NOMO-1 (cell line): Measurements from ENCODE around the gene TMEM192.
"Not testable (repeated sequence)": the region's sequence is repeated elsewhere in the genome, so short reads cannot be mapped to it uniquely, and the experiment has no call there.

Source experiments
- DNase-seq, 2 experiments: peaks; one replicate each; lab custom pipeline; 2025; ENCODE audit not compliant: unreplicated experiment in 2 of 2; lab: John Stamatoyannopoulos, UW

TMEM192 gene

DNA sequence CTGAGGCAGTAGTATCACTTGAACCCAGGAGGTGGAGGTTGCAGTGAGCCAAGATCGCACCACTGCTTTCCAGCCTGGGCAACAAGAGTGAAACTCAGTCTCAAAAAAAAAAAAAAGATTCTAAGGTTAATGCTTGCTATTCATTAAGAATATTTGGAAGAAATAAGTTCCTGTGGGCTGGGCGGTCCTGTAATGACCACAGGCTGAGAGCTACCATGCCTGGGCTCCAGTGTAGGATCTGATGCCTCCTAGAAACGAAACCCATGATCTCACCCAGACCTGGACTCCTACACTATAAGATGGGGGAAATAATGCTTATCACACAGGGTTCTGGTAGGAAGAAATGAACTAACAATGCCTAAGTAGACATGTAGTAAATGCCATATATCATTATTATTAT lies 17.8 kb downstream of the TMEM192 start:
- no peak for DNase-seq

DNA sequence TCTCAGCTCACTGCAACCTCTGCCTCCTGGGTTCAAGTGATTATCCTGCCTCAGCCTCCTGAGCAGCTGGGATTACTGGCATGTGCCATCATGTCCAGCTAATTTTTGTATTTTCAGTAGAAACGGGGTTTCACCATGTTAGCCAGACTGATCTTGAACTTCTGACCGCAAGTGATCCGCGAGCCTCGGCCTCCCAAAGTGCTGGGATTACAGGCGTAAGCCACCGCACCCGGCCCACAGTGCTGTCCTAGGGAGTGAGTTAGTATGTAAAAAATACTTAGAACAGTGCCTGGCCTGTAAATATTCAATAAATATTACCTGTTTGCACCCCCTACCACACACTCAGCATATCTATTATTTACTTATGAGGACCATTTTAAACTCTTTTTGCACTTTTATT lies 20.5 kb downstream of the TMEM192 start:
- not testable (repeated sequence) for DNase-seq

DNA sequence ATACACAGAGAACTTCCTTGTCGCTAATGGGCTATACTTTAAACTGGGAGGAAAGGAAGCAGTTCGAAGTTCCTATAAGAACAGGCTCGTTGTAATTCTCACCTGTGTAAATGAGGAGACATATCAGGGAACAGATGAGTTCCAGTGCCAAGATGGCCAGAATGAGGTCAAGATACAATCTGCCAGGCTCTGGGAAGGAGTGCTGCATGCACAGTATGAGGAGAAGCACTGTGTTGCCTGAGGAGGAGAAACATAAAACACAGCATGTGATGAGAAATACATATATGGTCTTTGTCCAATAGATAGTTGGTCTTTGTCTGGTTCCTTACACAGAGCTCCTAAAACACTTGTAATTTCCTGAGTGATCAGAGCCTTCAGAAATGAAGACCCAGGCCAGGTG lies 24.3 kb downstream of the TMEM192 start:
- DNase-seq, result no peak

DNA sequence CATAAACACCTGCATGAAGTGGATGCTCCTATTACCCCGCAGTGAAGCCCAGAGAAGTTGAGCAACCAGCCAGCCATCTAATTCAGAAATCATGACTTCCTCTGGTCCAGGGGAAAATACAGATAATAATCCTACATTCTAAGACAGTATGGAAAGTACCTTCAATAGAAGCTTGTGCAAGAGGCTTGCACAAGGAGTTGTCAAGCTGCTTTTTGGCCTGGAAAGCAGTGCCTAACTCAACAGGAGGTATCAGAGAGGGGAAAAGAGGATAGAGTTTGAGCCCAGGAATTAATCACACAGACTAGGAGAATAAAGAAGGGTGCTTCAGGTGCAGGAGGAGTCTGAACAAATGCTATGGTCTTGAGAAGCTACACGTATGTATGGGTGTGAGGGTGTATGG lies 26.7 kb downstream of the TMEM192 start:
- DNase-seq, result no peak

DNA sequence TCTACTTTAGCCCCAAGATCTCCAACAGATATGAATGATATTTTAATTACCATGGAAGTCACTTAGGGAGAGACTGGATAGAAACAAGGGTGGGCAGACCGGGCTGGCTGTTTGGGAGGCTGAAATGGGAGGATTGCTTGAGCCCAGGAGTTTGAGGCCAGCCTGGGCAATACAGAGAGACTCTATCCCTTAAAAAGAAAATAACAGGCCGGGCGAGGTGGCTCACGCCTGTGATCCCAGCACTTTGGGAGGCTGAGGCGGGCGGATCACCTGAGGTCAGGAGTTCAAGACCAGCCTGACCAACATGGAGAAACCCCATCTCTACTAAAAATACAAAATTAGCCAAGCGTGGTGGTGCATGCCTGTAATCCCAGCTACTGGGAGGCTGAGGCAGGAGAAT lies 27.9 kb downstream of the TMEM192 start:
- not testable (repeated sequence) for DNase-seq

DNA sequence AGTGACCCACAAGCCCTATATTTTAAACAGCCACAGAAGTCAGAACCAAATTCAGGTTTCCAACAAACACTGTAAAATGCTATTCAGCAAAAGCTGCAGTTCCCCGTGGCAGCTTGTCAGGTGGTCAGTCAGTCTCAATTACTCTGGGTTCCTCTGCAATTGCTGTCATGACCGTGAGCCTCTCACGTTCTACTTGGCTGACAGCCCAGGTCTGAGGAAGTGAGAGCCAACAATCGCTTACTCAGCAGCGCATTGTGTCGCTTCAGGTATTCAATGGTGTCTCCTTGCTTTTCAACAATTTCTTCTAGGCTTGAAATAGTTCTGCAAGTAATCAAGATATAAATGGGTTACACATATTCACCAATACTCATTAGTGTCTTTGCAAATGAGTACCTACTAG lies 33.2 kb downstream of the TMEM192 start:
- DNase-seq, result peak in 1 of 2 experiments; percentile 12

DNA sequence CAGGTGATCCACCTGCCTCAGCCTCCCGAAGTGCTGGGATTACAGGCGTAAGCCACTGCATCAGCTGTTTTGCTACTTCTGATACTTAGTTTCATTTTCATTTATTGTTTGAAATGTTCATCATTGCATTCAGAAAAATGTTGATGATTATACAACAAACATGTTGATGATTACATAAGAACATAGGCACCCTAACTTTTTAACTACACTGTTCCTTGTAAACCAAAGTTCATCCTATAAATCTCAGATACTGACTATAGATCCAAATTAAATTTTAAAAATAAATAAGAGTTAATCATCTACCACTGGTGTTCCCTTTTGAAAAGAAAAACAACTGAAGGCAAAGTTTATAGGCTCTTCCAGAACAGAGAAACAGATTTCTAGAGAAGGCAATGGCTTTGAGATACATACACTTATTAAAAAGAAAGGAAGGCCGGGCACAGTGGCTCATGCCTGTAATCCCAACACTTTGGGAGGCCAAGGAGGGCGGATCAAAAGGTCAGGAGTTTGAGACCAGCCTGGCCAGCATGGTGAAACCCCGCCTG lies 35.6 kb downstream of the TMEM192 start:
- DNase-seq, result no peak

DNA sequence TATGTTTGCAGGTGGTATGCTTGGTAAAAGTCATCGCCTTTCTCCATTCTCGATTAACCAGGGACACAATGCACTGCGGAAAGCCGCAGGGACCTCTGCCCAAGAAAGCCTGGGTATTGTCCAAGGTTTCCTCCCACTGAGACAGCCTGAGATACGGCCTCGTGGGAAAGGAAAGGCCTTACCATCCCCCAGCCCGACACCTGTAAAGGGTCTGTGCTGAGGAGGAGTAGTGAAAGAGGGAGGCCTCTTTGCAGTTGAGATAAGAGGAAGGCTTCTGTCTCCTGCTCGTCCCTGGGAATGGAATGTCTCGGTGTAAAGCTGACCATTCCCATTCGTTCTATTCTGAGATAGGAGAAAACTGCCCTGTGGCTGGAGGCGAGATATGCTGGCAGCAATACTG lies 39.3 kb downstream of the TMEM192 start:
- DNase-seq, result not testable (repeated sequence)

DNA sequence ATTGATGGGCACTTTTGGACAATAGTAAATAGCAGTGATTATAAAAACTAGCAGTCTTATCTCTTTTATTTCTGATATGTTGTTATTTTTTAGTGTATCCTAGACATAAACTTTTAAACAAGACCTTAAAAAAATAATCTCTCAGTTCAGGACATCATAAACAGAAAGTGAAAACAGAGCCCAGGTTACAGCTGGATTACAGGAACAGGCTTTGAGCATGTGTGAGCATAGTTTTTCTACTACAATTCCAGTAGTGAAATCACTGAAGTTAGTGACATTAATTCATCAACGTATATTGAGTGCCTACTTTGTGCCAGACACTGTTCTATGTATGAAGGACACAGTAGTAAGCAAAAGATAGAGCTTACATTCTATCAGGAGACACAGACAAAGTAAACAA lies 42.1 kb downstream of the TMEM192 start:
- no peak for DNase-seq

DNA sequence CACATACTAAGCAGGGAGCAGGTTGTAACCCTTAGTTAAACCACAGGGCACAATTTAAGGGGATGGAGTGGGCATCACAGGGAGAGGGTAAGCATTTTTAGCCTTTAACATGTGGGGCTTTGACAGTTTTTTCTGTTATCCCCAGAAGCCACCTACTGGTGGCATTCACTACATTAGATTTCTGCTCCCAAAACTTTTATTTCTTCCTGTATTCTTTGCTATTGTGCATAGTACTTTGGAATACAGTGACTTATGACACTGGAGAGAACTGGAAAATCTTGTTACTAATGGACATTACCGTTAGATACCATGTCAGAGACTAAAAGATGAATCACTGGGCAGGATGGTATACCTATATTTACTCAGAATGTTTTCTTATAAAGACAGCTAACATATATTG lies 51.7 kb downstream of the TMEM192 start:
- no peak for DNase-seq

DNA sequence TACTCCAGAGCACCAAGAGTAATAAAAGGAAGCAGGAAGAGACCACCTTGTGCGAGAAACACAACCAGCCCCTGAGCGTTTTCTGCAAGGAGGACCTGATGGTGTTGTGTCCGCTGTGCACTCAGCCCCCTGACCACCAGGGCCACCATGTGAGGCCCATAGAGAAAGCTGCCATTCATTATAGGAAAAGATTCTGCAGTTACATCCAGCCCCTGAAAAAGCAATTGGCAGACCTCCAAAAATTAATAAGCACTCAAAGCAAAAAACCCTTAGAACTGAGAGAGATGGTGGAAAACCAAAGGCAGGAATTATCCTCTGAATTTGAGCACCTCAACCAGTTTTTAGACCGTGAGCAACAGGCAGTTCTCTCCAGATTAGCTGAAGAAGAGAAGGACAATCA lies 53.3 kb downstream of the TMEM192 start:
- no peak for DNase-seq

DNA sequence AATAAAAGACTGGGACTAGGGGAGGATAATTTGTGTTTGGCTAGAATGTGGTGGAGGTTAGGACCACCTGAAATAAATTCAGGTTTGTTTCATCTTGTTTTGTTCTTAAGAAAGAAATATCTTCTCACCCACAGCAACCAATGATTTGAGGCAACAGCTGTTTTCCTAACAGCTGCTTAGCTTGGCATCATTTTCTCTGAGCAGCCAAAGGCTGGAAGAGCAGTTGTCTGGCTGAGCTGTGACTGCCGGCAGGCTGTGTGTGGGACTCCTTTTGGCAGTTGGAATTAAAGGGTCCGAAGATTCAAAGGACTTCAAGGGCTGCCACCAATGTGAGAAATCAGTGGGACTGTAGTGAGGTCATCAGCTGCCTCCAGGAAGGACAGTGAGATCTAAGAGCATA lies 54.0 kb downstream of the TMEM192 start:
- DNase-seq, result no peak

DNA sequence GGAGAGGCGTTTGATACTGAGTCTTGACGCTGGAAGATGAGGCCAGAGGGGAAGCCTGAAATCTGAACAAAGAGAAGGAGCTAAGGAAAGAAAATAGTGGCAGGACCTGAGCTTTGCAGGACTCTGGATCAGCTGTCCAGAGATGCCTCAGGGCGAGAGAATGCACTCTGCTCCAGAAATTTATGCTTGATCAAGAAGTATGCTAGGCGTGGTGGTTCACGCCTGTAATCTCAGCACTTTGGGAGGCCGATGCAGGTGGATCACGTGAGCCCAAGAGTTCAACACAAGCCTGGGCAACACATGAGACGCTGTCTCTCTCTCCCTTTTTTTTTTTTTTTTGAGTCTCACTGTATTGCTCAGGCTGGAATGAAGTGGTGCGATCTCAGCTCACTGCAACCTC lies 57.1 kb downstream of the TMEM192 start:
- DNase-seq, result no peak

DNA sequence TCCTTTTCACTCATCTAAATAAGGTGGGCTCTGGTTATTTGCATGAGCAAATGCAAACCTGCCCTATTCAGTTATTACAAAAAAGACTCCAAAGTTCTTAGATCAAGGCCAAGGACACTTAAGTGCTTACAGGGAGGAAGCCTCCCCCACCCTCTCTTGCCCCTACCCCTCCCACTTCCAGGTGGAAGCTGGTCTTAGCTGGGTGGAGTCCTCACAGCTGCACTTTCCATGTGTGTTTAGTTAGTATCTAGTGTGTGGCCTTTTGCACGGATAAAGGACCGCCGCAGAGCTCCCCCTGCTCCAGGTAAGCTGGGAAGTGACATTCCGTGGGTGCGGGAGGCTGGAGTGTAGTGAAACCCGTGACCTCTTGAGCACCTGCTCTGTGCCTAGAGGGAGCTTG lies 59.0 kb downstream of the TMEM192 start, which contains the start of gene TRIM75:
Gene TRIM75, plus strand, starts transcription at position 222 of the 400 bp plus-strand sequence. CDS start 5,282 bp downstream, outside the sequence.
- DNase-seq, result no peak

DNA sequence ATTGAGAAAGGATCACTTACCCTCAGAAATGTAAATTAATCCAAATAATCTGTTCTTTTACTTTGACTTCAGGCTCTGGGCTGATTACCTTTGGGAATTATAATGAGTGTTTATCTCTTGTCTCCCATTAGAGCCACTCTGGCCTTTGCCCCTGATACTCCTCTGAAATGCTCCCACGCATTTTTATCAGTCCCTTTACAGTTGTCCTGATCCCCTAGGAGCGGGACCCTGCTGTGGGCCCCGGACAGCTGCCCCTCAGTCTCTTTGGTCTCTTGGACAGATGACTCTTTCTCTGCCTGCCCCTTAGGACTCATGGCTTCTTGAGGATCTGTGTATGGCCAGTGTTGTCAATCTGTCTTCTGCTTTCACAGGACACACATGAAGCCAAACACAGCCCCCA lies 60.0 kb downstream of the TMEM192 start:
- DNase-seq, result no peak

DNA sequence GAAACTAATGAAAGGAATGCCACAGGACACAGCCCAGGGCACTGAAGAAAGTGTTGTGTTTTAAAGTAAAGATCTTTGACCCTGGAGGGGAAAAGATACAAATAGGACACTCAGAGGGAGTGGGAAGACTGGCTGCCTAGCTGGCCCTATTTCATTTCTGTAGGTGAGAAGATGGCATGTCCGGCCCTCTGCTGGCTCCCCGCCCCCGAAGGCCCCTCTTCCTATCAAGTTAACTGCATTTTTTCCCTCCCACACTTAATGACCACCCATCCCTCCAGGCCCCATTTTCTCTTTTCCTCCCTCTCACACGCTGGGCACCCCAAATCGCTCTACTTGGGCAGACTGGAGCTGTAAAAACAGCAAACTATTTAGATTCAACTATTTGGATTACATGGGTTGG lies 64.5 kb downstream of the TMEM192 start:
- no peak for DNase-seq

DNA sequence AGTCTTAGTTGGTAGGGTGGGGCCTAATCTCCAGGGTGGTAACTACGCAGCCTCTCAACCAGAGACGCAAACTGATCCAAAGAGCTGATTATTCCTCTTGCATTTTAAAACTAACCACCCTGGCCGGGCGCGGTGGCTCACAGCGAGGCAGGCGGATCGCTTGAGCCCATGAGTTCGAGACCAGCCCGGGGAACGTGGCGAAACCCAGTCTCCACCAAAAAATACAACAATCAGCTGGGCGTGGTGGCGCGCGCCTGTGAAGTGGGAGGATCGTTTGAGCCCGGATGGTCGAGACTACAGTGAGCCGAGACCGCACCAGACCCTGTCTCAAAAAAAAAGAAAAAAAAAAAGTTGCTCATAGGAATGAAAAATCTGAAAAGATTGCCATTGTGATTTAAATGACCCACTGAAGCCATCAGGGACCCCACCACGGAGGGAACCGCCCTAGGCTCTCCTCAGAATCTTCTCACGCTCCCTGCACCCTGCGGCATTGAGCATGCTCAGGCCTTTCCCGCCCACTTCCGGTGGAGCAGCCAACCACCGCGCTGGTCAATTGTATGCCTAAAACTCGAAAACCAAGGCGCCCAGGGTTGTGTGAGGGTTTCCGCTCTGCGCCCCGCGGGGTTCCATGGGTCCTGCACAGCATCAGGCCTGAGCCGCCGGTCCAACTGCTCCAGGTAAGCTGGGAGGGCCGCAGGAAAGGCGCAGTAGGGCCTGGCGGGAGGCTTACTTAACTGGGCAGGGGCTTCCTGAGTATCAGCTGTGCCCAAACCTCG lies 81.0 kb downstream of the TMEM192 start, which contains the start of gene TRIM60:
Gene TRIM60, plus strand, starts transcription at position 564 of the 776 bp plus-strand sequence. CDS start 8,074 bp downstream, outside the sequence.
- no peak for DNase-seq

DNA sequence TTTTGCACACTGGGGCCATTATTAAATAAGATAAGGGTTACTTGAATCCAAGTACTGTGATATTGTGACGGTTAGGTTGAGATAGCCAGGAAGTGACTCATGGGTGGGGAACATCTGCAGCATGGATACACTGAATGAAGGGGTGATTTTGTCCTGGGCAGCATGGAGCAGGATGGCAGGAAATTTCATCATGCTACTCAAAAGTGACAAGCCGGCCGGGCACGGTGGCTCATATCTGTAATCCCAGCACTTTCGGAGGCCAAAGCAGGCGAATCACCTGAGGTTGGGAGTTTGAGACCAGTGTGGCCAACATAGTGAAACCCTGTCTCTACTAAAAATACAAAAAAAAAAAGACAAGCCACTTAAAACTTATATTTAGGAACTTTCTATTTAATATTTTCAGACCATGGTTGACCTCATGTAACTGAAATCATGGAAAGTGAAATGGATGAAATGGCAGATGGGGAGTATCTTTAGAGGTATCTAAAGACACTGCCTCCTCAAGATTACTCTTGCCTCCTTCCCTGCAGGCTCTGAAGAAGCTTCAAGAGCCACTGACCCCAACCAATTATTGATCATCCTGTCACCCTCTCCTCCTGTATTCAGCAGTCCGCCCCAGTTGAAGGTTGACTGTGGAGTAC lies 84.8 kb downstream of the TMEM192 start:
- no peak for DNase-seq

DNA sequence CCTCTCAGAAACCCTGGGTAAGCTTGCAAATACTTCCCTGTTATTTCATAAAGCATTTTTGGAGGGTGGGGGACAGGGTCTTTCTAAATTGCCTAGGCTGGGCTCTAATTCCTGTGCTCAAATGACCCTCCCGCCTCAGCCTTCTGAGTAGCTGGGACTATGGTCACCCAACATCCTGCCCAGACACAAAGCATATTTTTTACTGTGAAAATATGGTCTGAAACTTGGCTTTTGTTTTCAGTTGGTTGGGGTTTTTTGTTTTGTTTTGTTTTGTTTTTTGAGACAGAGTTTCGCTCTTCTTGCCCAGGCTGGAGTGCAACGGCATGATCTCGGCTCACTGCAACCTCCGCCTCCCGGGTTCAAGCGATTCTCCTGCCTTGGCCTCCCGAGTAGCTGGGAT lies 86.9 kb downstream of the TMEM192 start:
- DNase-seq, result not testable (repeated sequence)
